HAP-1 (cell line): ENCODE measurements around the gene DDHD1.

Experiments
- DNase-seq, 2 experiments: peaks; one replicate each; pipeline ENCODE4 v3.0.0-alpha.2; 2016 to 2020; ENCODE audit warnings: low spot score in 2 of 2
- H3K27me3 ChIP-seq: fragments of 250-450 bp; sonication (Bioruptor Pico); 2 replicates; pipeline ENCODE4 v1.5.1; 2020; ENCODE audit warnings: low read depth, mild to moderate bottlenecking, moderate library complexity
- H3K36me3 ChIP-seq: fragments of 250-450 bp; sonication (Bioruptor Pico); replicated peaks from 2 replicates; pipeline ENCODE4 v1.5.1; 2020; ENCODE audit warnings: mild to moderate bottlenecking
- H3K4me1 ChIP-seq: fragments of 250-450 bp; sonication (Bioruptor Pico); 2 replicates; pipeline ENCODE4 v1.5.1; 2020; ENCODE audit warnings: mild to moderate bottlenecking
- H3K4me3 ChIP-seq: fragments of 250-450 bp; sonication (Bioruptor Pico); 2 replicates; pipeline ENCODE4 v1.5.1; 2020; ENCODE audit warnings: mild to moderate bottlenecking, moderate library complexity
- H3K9me3 ChIP-seq: fragments of 250-450 bp; sonication (Bioruptor Pico); 2 replicates; pipeline ENCODE4 v1.5.1; 2020; ENCODE audit warnings: mild to moderate bottlenecking, moderate library complexity
- in situ Hi-C: fragments of 300-500 bp; cut with MboI; formaldehyde crosslinking; loops from 3 replicates; pipeline ENCODE4 v1.14.3; 2020; ENCODE audit warnings: low sequenced_read_pairs, inconsistent platforms, mixed read lengths

DDHD1 gene

GRCh38 chr14:53027041-53027440 is 126.1 kb downstream of the DDHD1 start:
- Histone ChIP-seq H3K9me3 (no peaks in the 10 kb centered on the region), H3K4me1 (peaks cover 12% of the 10 kb centered on the region), H3K36me3 (no peaks in the 10 kb centered on the region), H3K27me3 (no peaks in the 10 kb centered on the region), H3K4me3 (no peak overlapping the region)
- in situ Hi-C loops = no loop called here
- no peak for DNase-seq

DNA sequence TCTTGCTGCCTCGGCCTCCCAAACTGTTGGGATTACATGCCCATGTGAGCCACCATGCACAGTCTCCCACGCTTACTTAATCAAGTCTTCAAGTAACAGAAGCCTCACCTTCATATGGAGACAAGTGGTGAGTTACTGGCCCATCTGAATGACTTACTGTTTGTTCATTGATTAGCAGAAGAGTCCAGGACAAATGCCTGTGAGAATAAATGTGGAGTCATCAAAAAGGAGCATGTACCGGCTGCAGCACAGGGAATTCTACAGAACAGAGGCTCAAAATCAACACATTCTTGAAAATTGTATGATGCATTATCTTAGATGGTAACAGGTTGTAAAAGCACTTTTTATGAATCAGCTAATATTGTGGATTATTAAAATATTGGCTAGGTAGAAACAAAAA is 129.8 kb downstream of the DDHD1 start:
- in situ Hi-C loops = no loop called here
- Histone ChIP-seq H3K27me3 (no peaks in the 10 kb centered on the region), H3K36me3 (no peaks in the 10 kb centered on the region), H3K4me1 (peaks cover 17% of the 10 kb centered on the region), H3K9me3 (no peaks in the 10 kb centered on the region), H3K4me3 (no peak overlapping the region)
- DNase-seq = no peak

GRCh38 chr14:53022593-53022992 is 130.5 kb downstream of the DDHD1 start:
- peaks cover 17% of the 10 kb centered on the region for H3K4me1 ChIP-seq
- no peak overlapping the region for H3K4me3 ChIP-seq
- in situ Hi-C loops = no loop called here
- no peaks in the 10 kb centered on the region for H3K9me3 ChIP-seq
- DNase-seq = no peak
- H3K36me3 ChIP-seq = no peaks in the 10 kb centered on the region
- no peaks in the 10 kb centered on the region for H3K27me3 ChIP-seq

DNA sequence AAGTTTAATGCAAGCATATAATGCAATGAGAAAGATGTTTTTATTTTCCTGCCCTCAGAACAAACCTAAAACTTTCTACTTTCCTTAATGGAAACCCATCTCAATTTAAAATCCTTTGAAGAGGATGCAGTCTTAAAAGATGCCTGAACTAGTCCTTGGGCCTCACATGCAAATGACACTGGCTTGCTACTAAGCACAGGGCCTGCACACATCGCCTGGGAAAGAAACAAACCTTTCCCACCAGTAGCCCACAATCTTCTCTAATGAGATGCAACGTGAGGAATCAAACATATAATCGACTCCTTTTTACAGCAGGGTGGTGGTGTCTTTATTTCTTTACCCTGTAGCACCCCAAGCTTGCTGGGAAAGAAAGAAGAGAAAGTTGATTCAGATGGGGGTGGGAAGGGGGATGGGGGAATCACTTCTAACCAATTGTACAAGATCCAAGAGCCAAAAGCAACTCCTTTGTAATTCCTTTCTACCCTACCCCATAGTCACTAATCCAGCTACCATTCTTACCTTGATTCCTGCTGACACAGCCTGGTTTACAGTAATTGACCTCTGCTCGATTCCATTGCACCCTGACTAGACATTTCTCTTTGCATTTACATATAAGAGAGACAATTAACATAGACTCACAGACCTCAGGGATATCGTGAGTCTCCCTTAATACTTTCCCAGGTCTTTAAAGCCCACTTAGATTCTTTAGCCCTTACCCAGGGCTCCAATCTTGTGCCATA is 132.8 kb downstream of the DDHD1 start:
- peaks cover 14% of the 10 kb centered on the region for H3K4me1 ChIP-seq
- H3K4me3 ChIP-seq = no peak overlapping the region
- H3K9me3 ChIP-seq = no peaks in the 10 kb centered on the region
- H3K27me3 ChIP-seq = no peaks in the 10 kb centered on the region
- in situ Hi-C loops = no loop called here
- no peaks in the 10 kb centered on the region for H3K36me3 ChIP-seq
- DNase-seq = peak; percentile 9 to 37

DNA sequence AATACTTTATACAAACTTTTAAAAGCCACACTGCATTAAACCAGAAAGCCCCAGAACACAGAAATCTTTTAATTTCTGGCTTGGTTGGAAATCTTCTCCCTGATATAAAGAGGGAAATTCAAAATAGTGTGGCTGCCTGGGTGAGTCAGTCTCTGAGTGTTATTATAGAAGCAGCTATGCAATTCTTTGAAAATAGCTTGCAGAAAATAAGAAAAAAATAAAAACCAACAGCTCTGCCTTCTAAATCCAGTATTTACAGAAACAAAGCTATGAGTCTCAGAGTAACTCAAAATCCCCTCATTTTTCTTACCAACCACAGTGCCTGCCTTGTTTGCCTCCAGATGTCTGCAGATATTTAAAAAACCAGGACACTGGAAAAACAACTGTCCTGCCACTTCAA is 133.7 kb downstream of the DDHD1 start:
- Histone ChIP-seq H3K36me3 (no peaks in the 10 kb centered on the region), H3K4me1 (peaks cover 16% of the 10 kb centered on the region)
- in situ Hi-C loops = no loop called here

DNA sequence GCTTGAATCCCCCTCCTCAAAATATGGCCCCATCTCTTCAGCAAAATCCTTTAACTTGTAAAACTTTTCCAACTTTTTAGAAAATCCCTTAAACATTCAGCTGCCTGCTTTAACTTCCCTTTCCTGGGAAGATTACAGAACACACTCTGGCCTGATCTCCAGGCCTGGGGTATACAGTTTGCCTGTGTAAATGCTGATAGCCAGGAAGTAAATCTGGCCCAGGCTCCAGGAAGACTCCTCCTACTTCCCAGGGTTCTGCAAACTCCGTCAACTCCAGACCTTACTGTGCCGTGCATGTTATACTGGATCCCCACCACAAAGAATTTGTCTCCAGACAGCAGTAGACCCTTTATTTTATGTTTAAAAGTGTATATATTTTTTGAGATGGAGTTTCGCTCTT is 135.3 kb downstream of the DDHD1 start:
- DNase-seq = no peak
- Histone ChIP-seq H3K9me3 (no peaks in the 10 kb centered on the region), H3K27me3 (no peaks in the 10 kb centered on the region), H3K4me3 (no peak overlapping the region), H3K4me1 (peaks cover 25% of the 10 kb centered on the region), H3K36me3 (no peaks in the 10 kb centered on the region)
- in situ Hi-C loops = no loop called here

More for the DNA sequence above, 133.7 kb downstream of the DDHD1 start:
- Histone ChIP-seq H3K4me3 (no peak overlapping the region), H3K27me3 (no peaks in the 10 kb centered on the region), H3K9me3 (no peaks in the 10 kb centered on the region)
- DNase-seq = no peak

DNA sequence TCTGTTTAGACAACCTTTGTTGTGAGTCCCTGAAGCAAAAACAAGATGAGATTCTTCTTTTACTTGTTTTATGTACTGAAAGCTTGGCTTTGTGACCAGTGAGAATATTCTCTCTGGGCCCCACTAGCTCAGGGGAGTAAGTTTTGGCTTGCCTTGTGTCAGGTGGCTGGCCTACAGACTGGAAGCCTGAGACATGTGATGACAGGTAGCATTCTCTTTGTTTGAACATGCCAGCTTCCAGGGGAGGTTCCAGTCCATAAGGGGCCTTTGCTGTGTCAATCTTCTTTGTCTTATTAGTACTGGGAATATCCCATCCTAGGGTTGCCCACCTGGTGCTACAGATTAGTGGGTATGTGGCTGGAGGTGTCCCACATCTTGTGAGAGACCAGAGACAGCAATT is 136.2 kb downstream of the DDHD1 start:
- H3K9me3 ChIP-seq = no peaks in the 10 kb centered on the region
- no peak for DNase-seq
- no peak overlapping the region for H3K4me3 ChIP-seq
- in situ Hi-C loops = no loop called here
- H3K27me3 ChIP-seq = no peaks in the 10 kb centered on the region
- peaks cover 23% of the 10 kb centered on the region for H3K4me1 ChIP-seq
- H3K36me3 ChIP-seq = no peaks in the 10 kb centered on the region

- in situ Hi-C loops = no loop called here
- Histone ChIP-seq H3K27me3 (no peaks in the 10 kb centered on the region), H3K4me3 (no peak overlapping the region), H3K4me1 (peaks cover 23% of the 10 kb centered on the region), H3K36me3 (no peaks in the 10 kb centered on the region), H3K9me3 (no peaks in the 10 kb centered on the region)
- DNase-seq = no peak
These were observed 136.6 kb downstream of the DDHD1 start for GRCh38 chr14:53016491-53016890.

DNA sequence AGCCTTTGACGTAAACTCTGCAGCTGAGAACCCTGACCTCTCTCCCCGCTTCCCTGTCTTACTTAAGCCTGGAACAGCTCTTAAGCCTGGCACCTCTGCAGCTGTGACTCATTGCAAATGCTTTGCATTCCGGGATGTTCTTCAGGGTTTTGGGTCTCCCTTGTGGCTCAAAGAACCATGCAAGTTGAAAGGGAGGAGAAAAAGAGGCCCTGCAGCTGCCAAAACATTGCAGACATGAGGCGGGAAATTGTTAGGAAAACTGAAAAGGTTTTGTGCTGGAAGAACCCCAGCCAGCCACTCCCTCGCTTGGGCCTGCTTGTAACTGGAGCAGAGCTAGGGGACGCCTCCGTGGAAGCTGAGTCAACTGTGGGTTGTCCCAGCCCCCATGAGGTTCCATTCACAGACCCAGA is 142.1 kb downstream of the DDHD1 start:
- Histone ChIP-seq H3K4me3 (no peak overlapping the region), H3K36me3 (no peaks in the 10 kb centered on the region), H3K9me3 (no peaks in the 10 kb centered on the region), H3K27me3 (no peaks in the 10 kb centered on the region), H3K4me1 (peaks cover 11% of the 10 kb centered on the region)
- in situ Hi-C loops = no loop called here
- DNase-seq = no peak

DNA sequence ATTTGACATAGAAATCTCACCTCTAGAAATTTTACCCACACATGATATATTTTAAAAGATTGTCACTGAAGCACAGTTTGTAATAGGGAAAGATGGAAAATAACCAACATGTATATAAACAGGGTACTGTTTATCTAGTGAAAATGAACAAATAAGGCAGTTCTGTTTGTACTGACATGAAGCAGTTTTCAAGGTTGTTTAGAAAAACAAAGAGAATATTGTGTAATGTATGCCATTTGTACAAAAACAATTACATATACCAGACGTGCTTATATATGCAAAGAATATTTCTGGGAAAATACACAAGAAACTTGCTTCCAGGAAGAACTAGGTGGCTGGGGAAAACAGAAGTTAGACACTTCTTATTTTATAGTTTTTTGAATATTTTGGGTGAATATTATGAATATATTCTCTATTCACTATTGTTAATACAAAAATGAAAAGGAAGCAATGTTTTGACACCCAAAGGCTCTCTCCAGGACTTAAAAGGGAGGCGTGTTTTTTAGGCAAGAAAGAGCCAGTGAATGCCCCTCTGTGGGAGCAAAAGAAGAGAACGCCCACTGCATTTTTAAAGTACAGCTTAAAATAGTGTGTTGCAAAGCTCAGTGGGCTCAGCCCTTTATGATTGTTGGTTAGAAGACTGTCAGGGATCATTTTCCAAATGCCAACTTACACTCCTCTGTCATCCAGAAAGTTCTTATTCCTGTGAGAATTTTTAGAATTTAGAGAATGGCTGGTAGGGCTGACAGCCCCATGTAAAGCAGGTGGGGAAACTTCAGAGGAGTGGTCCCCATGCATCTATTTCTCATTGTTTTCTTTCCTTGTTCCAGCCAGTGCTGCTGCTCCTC is 142.7 kb downstream of the DDHD1 start:
- no peak overlapping the region for H3K4me3 ChIP-seq
- in situ Hi-C loops = no loop called here
- H3K27me3 ChIP-seq = no peaks in the 10 kb centered on the region

DNA sequence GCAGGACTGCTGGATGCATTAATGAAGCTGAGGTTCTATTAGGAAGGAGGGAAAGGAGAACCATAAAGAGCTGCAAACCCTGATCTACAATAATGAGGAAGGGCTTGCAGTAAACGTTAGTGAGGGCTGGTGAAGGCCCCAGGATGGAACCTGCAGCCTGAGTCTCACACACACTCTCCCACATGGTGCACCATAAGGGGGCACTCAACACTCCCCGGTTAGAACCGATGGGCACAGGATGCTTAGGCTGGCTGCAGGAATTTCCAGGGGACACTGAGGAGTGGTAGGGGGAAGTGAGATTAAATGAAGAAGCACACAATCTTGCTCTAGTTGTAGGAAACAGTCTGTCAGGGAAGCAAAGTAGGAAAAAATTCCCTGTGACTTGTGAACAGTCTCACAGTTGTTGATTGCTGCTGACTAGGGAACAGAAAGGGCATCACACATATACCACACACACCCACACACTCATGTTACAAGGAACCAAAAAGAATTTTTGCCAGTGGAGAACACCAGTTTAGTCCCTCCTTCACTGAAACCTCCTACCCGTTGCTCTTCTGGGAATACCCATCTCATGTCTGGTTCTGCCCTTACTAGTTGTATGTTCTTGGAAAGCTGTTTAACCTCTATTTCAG is 146.1 kb downstream of the DDHD1 start:
- H3K9me3 ChIP-seq = no peaks in the 10 kb centered on the region
- in situ Hi-C loops = no loop called here
- H3K4me1 ChIP-seq = no peaks in the 10 kb centered on the region
- H3K4me3 ChIP-seq = no peak overlapping the region
- DNase-seq = no peak
- no peaks in the 10 kb centered on the region for H3K36me3 ChIP-seq
- no peaks in the 10 kb centered on the region for H3K27me3 ChIP-seq

More for the DNA sequence above, 142.7 kb downstream of the DDHD1 start:
- H3K4me1 ChIP-seq = peaks cover 11% of the 10 kb centered on the region
- no peaks in the 10 kb centered on the region for H3K36me3 ChIP-seq
- no peaks in the 10 kb centered on the region for H3K9me3 ChIP-seq
- no peak for DNase-seq

- no peak overlapping the region for H3K4me3 ChIP-seq
- H3K4me1 ChIP-seq = no peaks in the 10 kb centered on the region
- DNase-seq = no peak
- H3K27me3 ChIP-seq = no peaks in the 10 kb centered on the region
- H3K9me3 ChIP-seq = no peaks in the 10 kb centered on the region
- in situ Hi-C loops = no loop called here
- H3K36me3 ChIP-seq = no peaks in the 10 kb centered on the region
These were observed 148.1 kb downstream of the DDHD1 start for GRCh38 chr14:53004976-53005375.

DNA sequence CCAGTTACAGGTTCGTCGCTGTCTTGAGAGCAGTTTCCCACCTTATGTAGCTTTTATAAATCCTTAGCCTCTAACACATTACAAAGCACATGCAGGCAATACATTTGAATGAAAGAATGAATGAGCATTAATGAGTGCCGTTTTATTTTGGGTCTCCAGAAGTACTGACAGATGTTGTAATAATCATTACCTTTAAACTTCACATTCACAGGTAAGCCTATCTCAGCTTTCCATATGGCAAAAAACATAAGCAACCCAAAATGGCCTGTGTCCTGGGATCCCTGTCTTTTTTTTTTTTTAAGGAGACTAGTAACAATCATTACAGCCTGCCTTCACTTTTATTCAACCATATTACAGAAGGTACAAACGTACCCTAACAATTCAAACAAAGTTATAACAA is 149.3 kb downstream of the DDHD1 start:
- DNase-seq = no peak
- Histone ChIP-seq H3K9me3 (no peaks in the 10 kb centered on the region), H3K4me3 (no peak overlapping the region), H3K36me3 (no peaks in the 10 kb centered on the region), H3K4me1 (no peaks in the 10 kb centered on the region), H3K27me3 (no peaks in the 10 kb centered on the region)
- in situ Hi-C loops = no loop called here

- in situ Hi-C loops = no loop called here
- Histone ChIP-seq H3K4me1 (no peaks in the 10 kb centered on the region), H3K36me3 (no peaks in the 10 kb centered on the region), H3K27me3 (no peaks in the 10 kb centered on the region), H3K4me3 (no peak overlapping the region), H3K9me3 (no peaks in the 10 kb centered on the region)
- DNase-seq = no peak
These were observed 150.5 kb downstream of the DDHD1 start for GRCh38 chr14:53002576-53002975.
